HCT116 (cell line): ENCODE data around the gene CUBN. TPM values are rescaled to one million over a fixed set of nuclear protein-coding genes. Genes with fewer than 3 reads are reported as not detected.

ENCODE experiments used
- ATAC-seq: fragments of 200-7000 bp; cut with Tn5 transposase; 2 replicates; pipeline ENCODE4 v1.9.1; 2020; ENCODE audit warnings: mild to moderate bottlenecking, moderate library complexity
- BruUV-seq: library from RNA; stranded (reverse); fragments of 400-500 nt; replicated peaks from 2 replicates; lab custom pipeline; 2021; lab: Mats Ljungman, UMichigan
- CTCF ChIA-PET: fragments of 300-600 bp; sonication (Branson Sonifier 250); formaldehyde crosslinking; loops from one replicate; lab custom pipeline; 2021; ENCODE audit warnings: antibody characterized with exemption; lab: Charles Lee
- POLR2A ChIA-PET: fragments of 300-600, 350-600 bp; sonication (Branson Sonifier 250); formaldehyde crosslinking; loops from one replicate; lab custom pipeline; 2021; ENCODE audit warnings: antibody characterized with exemption; lab: Charles Lee
- RAD21 ChIA-PET, 2 experiments: fragments of 300-600 bp; sonication (Branson Sonifier 250); formaldehyde crosslinking; loops; one replicate each; lab custom pipeline; 2023; ENCODE audit warnings: low total read pairs in 2 of 2; ENCODE audit not compliant: uncharacterized antibody in 2 of 2, unreplicated experiment in 2 of 2, low non-redundant PET in 1 of 2; lab: Charles Lee
- DNase-seq: peaks from one replicate; pipeline ENCODE4 v3.0.0-alpha.2; 2010; ENCODE audit warnings: low read depth, low spot score
- H2AFZ ChIP-seq: fragments of 200-600 bp; shearing (Covaris generic), sonication (generic); 2 replicates; pipeline ENCODE4 v1.6.1; 2017; ENCODE audit warnings: low read depth, mixed run types, mixed read lengths, antibody characterized with exemption, low read length; ENCODE audit not compliant: poor library complexity, severe bottlenecking
- H3K27ac ChIP-seq: 2 replicates; pipeline ENCODE4 v1.5.1; 2012; ENCODE audit warnings: low read depth, low read length
- H3K27me3 ChIP-seq: fragments of 200-600 bp; sonication (generic); 2 replicates; pipeline ENCODE4 v1.6.1; 2016; ENCODE audit warnings: mixed run types, low read length, mixed read lengths; ENCODE audit not compliant: insufficient read depth
- H3K36me3 ChIP-seq, 2 experiments: fragments of 200-500 bp in 1 of 2; fragments of 200-600 bp in 1 of 2; sonication (Bioruptor generic) in 1 of 2; sonication (generic) in 1 of 2; 2 replicates each; pipeline versions ENCODE4 v1.5.1 to v1.6.1; 2014 to 2016; ENCODE audit warnings: low read length in 2 of 2, inconsistent platforms in 1 of 2, mixed read lengths in 1 of 2, mixed run types in 1 of 2; ENCODE audit not compliant: insufficient read depth in 2 of 2, control insufficient read depth in 1 of 2
- H3K4me1 ChIP-seq, 2 experiments: fragments of 200-600 bp in 1 of 2; sonication (generic) in 1 of 2; 2 replicates each; pipeline versions ENCODE4 v1.5.1 to v1.6.1; 2012 to 2017; ENCODE audit warnings: low read length in 2 of 2, inconsistent platforms in 1 of 2, mild to moderate bottlenecking in 1 of 2, mixed read lengths in 1 of 2, mixed run types in 1 of 2, moderate library complexity in 1 of 2; ENCODE audit not compliant: insufficient read depth in 2 of 2, control insufficient read depth in 1 of 2
- H3K4me2 ChIP-seq: fragments of 200-600 bp; sonication (generic); 2 replicates; pipeline ENCODE4 v1.6.1; 2017; ENCODE audit warnings: mixed run types, low read length, mixed read lengths
- H3K4me3 ChIP-seq, 2 experiments: fragments of 200-600 bp in 1 of 2; sonication (generic) in 1 of 2; replicated peaks in 1 of 2; 2 replicates each; pipeline ENCODE4 v1.5.1; 2011 to 2016; ENCODE audit warnings: low read length in 2 of 2, control low read depth in 1 of 2, low read depth in 1 of 2, mild to moderate bottlenecking in 1 of 2, mixed read lengths in 1 of 2, mixed run types in 1 of 2
- H3K79me2 ChIP-seq: fragments of 200-600 bp; sonication (generic); 2 replicates; pipeline ENCODE4 v1.6.1; 2017; ENCODE audit warnings: mild to moderate bottlenecking, mixed run types, low read length, moderate library complexity, mixed read lengths; ENCODE audit not compliant: insufficient read depth
- H3K9ac ChIP-seq: fragments of 200-600 bp; sonication (generic); 2 replicates; pipeline ENCODE4 v1.6.1; 2016; ENCODE audit warnings: low read length, mixed read lengths
- H3K9me2 ChIP-seq: fragments of 200-600 bp; sonication (generic), shearing (Covaris generic); 2 replicates; pipeline ENCODE4 v1.6.1; 2017; ENCODE audit warnings: mixed run types, mild to moderate bottlenecking, moderate library complexity; ENCODE audit not compliant: insufficient read depth
- H3K9me3 ChIP-seq, 2 experiments: fragments of 200-500 bp in 1 of 2; fragments of 200-600 bp in 1 of 2; sonication (Bioruptor generic) in 1 of 2; sonication (generic) in 1 of 2; 2 replicates each; pipeline ENCODE4 v1.6.1; 2014 to 2017; ENCODE audit warnings: low read length in 2 of 2, mixed read lengths in 2 of 2, inconsistent platforms in 1 of 2, low read depth in 1 of 2, mild to moderate bottlenecking in 1 of 2, mixed run types in 1 of 2, moderate library complexity in 1 of 2; ENCODE audit not compliant: control insufficient read depth in 1 of 2, insufficient read depth in 1 of 2
- H4K20me1 ChIP-seq: fragments of 200-600 bp; sonication (generic), shearing (Covaris generic); 2 replicates; pipeline ENCODE4 v1.6.1; 2017; ENCODE audit warnings: mixed run types, mild to moderate bottlenecking, moderate library complexity; ENCODE audit not compliant: insufficient read depth
- ATF3 ChIP-seq: IDR thresholded peaks from 2 replicates; pipeline ENCODE4 v1.6.1; 2012
- CBX3 ChIP-seq: IDR thresholded peaks from 2 replicates; pipeline ENCODE4 v1.6.1; 2012; ENCODE audit warnings: low read depth
- EGR1 ChIP-seq: IDR thresholded peaks from 2 replicates; pipeline ENCODE4 v1.6.1; 2012; ENCODE audit warnings: low read depth
- EZH2 ChIP-seq: fragments of 200-600 bp; sonication (generic); IDR thresholded peaks from 2 replicates; pipeline ENCODE4 v1.6.1; 2017; ENCODE audit warnings: antibody characterized with exemption, mixed run types
- EZH2phosphoT487 ChIP-seq: fragments of 200-600 bp; IDR thresholded peaks from 2 replicates; pipeline ENCODE4 v1.6.1; 2018; ENCODE audit warnings: antibody characterized with exemption, borderline replicate concordance
- FOSL1 ChIP-seq: IDR thresholded peaks from 2 replicates; pipeline ENCODE4 v1.6.1; 2012; ENCODE audit warnings: low read depth
- JUND ChIP-seq: IDR thresholded peaks from 2 replicates; pipeline ENCODE4 v1.6.1; 2012
- MAX ChIP-seq: IDR thresholded peaks from 2 replicates; pipeline ENCODE4 v1.6.1; 2012
- POLR2A ChIP-seq: IDR thresholded peaks from 2 replicates; pipeline ENCODE4 v1.7.0; 2011; ENCODE audit warnings: borderline replicate concordance; ENCODE audit not compliant: insufficient read depth, insufficient read length; ENCODE audit errors: extremely low read depth
- POLR2AphosphoS5 ChIP-seq: IDR thresholded peaks from 2 replicates; pipeline ENCODE4 v1.6.1; 2011; ENCODE audit warnings: mild to moderate bottlenecking, low read depth, low read length, moderate library complexity
- REST ChIP-seq: IDR thresholded peaks from 2 replicates; pipeline ENCODE4 v1.6.1; 2012; ENCODE audit warnings: low read depth
- SIN3A ChIP-seq: IDR thresholded peaks from 2 replicates; pipeline ENCODE4 v1.6.1; 2012; ENCODE audit warnings: low read depth
- SRF ChIP-seq: IDR thresholded peaks from 2 replicates; pipeline ENCODE4 v1.6.1; 2012; ENCODE audit warnings: low read depth
- YY1 ChIP-seq: IDR thresholded peaks from 2 replicates; pipeline ENCODE4 v1.6.1; 2011; ENCODE audit warnings: low read length, low read depth, moderate library complexity, mild to moderate bottlenecking; ENCODE audit not compliant: insufficient replicate concordance; ENCODE audit errors: extremely low read depth
- ZBTB33 ChIP-seq: IDR thresholded peaks from 2 replicates; pipeline ENCODE4 v1.6.1; 2011; ENCODE audit warnings: mild to moderate bottlenecking, low read length, moderate library complexity; ENCODE audit not compliant: insufficient replicate concordance; ENCODE audit errors: extremely low read depth
- ZFX ChIP-seq: fragments of 450-650 bp; IDR thresholded peaks from 2 replicates; pipeline ENCODE4 v1.6.1; 2017
- ZNF274 ChIP-seq: fragments of 200-500 bp; sonication (Bioruptor generic); IDR thresholded peaks from 2 replicates; pipeline ENCODE4 v1.6.1; 2014; ENCODE audit warnings: mild to moderate bottlenecking, low read depth, low read length, inconsistent platforms
- intact Hi-C: fragments of 100-400 bp; cut with micrococcal nuclease; formaldehyde crosslinking; loops from 2 replicates; pipeline ENCODE4 v1.10.0; 2022
- total RNA-seq: library from RNA; stranded (reverse); gene quantifications from one replicate; pipeline ENCODE4 v1.2.1, GENCODE V29; 2021; ENCODE audit not compliant: unreplicated experiment

Gene CUBN
- total RNA-seq, 1 experiment from 2014 or later, result 1.2 TPM

- TF ChIP-seq CBX3, result no peak
- TF ChIP-seq SRF, result no peak
- no peak for TF ChIP-seq EGR1
- TF ChIP-seq MAX, result no peak
- no TSS peak for BruUV-seq
- no peak overlapping the region for H3K4me2 ChIP-seq
- no peak overlapping the region for H3K4me3 ChIP-seq
- no peak overlapping the region for H3K27ac ChIP-seq
- CTCF ChIA-PET, result no interaction called here
- H3K4me1 ChIP-seq, result peaks cover 0 to 7% of the 10 kb centered on the region in 2 experiments; a peak in 1 of 4 replicates
- no peaks in the 10 kb centered on the region for H3K79me2 ChIP-seq
- no peaks in the 10 kb centered on the region for H3K9me3 ChIP-seq
- H4K20me1 ChIP-seq, result no peaks in the 10 kb centered on the region
- intact Hi-C loops, result no loop called here
- POLR2A ChIA-PET, result no interaction called here
- no peak overlapping the region for H3K9ac ChIP-seq
- no peaks in the 10 kb centered on the region for H3K9me2 ChIP-seq
- RAD21 ChIA-PET, result no interaction called here
- H3K36me3 ChIP-seq, result no peaks in the 10 kb centered on the region
- no peak for ATAC-seq
- H3K27me3 ChIP-seq, result no peaks in the 10 kb centered on the region
- H2AFZ ChIP-seq, result no peak overlapping the region
- DNase-seq, result no peak
These were observed 176.3 kb downstream of the CUBN start for GRCh38 chr10:16953270-16953669.

- ATAC-seq, result no peak
- TF ChIP-seq EZH2 (no peak), JUND (no peak), ZFX (no peak), ZBTB33 (no peak), EGR1 (no peak), POLR2A (no peak), ATF3 (no peak), SIN3A (no peak), POLR2AphosphoS5 (no peak), SRF (no peak), FOSL1 (no peak), REST (no peak), YY1 (no peak), ZNF274 (no peak), EZH2phosphoT487 (no peak)
These were observed 177.0 kb downstream of the CUBN start for GRCh38 chr10:16952610-16953009.

More at GRCh38 chr10:16952610-16953009, 177.0 kb downstream of the CUBN start:
- POLR2A ChIA-PET, result no interaction called here
- no peaks in the 10 kb centered on the region for H3K27me3 ChIP-seq
- no peaks in the 10 kb centered on the region for H3K9me3 ChIP-seq
- no peaks in the 10 kb centered on the region for H4K20me1 ChIP-seq
- no peaks in the 10 kb centered on the region for H3K36me3 ChIP-seq
- H3K4me1 ChIP-seq, result peaks cover 0 to 7% of the 10 kb centered on the region in 2 experiments; a peak in 1 of 4 replicates
- no peak overlapping the region for H3K4me3 ChIP-seq
- H3K9ac ChIP-seq, result no peak overlapping the region
- no TSS peak for BruUV-seq
- CTCF ChIA-PET, result no interaction called here
- no peak overlapping the region for H3K4me2 ChIP-seq
- no peak for DNase-seq
- intact Hi-C loops, result no loop called here
- H3K79me2 ChIP-seq, result no peaks in the 10 kb centered on the region
- H2AFZ ChIP-seq, result no peak overlapping the region
- RAD21 ChIA-PET, result no interaction called here
- H3K27ac ChIP-seq, result no peak overlapping the region
- no peaks in the 10 kb centered on the region for H3K9me2 ChIP-seq
